HG03571 (cell line): Measurements from ENCODE around the gene BBX.

Source experiments
- ATAC-seq: cut with Tn5 transposase; IDR thresholded peaks from one replicate; pipeline ENCODE4 v1.9.1; 2021; ENCODE audit not compliant: unreplicated experiment

BBX gene

DNA sequence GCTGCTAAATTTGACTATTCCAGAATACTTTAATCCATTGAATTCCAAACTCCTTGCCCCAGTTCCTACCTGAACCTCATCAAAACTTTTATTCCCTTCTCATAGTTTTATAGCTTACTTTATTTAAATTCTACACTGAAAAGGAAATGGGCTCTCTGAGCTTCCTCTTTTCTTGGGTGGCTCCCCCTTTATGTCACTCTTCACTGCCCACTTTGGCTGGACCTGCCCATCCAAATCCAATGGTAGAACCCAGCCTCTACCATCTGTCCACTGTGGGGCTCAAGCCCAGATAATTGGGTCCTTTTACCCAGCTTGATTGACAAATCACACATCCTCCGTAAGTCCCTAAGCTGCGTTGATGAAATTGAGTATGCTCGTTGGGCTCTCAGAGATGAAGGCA, 216.5 kb downstream of the BBX start:
- ATAC-seq: no peak

DNA sequence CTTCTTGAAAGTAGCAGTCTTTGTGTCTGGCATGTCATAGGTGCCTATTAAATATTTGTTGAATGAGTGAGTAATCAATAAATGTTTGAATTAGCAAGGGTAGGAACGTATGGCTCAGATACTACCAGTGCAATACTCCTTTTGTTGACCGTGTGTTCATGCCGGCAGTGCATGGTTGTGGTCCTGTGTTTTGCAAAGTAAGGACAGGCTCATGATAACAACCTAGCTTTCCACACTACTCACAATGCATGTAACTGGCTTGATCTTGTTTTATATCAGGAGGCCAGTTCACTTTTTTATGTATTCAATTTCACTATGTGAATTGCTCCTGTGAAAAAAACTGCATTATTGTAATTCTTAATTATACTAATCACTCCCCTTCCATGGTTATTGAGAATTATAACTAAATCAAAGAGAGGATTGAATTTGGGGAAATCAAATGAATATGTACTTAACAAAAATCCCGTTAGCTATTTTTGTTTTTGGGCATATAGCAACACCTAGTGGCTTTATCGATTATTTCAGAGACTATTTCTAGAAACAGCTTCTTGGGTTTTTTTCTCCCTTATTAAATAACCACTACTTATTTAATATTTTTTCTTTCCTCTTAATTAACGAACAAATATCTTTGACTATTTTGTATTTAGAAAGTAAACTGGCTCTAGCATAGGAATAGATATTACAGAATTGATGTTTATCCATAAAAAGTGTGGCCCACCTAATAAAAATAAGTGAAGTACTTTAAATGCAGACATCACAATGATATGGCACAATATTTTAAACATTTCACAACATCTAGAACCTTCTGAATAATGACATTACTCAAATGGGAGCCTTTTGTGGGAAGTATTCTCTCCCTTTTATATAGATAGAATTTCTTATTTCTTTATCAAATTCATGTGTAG, 218.5 kb downstream of the BBX start:
- no peak for ATAC-seq

DNA sequence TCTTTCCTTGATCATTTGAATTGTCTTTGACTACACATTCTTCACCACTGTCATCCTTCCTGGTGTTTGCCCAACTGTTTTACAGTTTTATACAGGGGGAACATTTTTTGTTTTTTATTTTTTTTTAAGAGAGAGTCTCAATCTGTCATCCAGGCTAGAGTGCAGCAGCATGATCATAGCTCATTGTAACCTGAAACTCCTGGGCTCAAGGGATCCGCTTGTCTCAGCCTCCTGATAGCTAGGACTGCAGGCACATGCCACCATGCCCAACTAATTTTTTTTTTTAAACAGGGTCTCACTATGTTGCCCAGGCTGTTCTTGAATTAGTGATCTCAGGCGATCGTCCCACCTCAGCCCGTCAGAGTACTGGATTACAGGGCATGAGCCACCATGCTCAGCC, 222.6 kb downstream of the BBX start:
- no peak for ATAC-seq

DNA sequence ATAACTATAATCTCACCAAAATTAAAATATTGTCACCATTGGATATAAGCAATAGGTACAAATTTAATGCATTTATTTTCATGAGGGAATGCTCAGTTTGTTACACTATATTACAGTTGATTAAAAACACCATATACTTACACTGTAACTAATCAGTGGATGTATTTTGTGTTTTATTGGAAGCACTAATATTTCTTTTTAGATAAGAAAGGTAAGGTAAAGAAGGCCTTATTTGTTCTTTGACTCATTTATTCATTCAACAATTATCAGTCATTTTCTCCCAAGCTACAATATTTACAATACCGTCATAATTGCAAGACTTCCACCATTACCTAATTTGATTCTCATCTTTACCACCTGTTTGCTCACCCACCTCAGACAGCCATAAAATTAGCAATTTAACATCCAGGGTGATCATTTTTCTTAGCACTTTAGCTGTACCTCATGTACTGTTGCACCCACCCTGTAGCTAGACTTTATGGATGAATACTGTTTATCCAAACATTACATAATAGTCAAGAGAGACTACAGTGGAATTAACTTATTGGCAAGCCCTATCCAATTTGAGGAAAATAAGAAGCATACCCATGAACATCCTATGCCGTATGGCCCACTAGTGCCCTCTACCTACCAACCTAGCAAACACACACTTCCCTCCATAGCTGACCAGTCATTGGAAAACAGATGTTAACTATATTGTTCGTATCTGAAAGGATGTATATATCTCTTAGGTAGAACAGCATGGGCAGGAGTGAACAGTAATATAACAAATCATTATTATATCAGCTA, 229.6 kb downstream of the BBX start:
- no peak for ATAC-seq

- no peak for ATAC-seq
Observed at GRCh38 chr3:107753494-107753893, 230.7 kb downstream of the BBX start.

DNA sequence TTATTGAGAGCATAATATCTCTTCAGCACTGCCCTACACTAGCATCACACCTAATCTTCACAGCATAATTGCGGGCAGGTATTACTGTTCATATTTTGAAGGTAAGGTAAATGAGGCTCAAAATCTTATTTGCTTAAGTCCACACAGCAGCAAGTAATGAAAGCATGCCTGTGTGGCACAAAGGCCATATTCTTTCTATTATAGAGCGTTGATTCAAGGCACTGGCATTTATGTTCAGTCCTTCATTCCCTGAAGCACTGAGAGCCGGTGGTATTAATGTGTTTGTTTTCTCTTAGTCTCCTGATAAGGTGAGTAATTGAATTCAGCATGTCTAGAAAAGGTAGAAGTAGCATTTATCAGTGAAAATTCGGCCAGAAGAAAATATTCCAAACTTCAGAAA, 231.2 kb downstream of the BBX start:
- ATAC-seq: no peak

DNA sequence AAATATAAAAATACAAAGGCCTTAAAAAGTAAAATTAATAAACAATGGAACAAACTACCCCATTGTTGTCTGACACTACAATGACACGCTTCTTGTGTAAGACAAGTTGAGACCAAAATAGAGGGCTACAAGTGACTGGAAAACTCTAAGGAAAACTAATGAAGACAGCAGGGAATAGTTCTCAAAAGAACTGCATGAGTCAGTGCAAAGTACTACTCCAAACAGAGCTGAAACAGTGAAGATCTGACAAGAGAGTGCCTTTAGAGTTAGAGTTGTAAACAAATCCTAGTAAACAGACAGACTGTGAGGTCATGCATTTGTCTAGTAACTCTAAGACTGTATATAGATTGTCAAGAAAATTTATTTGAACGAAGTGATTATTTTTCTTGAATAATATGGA, 233.9 kb downstream of the BBX start:
- ATAC-seq: no peak

DNA sequence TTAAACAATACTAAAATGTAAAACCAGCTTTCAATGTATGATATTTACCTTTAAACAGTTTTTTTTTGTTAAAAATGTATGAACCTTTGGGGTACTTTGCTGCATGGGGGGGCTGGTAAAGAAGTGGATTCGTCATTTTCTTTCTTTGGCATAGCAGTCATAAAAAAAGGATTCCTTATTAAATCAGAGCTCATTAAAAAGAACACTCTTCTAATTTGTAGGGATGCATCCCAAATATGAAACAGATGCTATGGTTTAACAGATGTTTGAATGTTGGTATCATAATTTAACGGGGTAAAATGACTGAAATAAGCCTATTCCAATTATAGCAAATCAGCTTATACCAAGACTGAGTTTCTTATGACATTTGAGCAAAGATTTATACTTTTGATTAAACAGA, 234.4 kb downstream of the BBX start:
- no peak for ATAC-seq

DNA sequence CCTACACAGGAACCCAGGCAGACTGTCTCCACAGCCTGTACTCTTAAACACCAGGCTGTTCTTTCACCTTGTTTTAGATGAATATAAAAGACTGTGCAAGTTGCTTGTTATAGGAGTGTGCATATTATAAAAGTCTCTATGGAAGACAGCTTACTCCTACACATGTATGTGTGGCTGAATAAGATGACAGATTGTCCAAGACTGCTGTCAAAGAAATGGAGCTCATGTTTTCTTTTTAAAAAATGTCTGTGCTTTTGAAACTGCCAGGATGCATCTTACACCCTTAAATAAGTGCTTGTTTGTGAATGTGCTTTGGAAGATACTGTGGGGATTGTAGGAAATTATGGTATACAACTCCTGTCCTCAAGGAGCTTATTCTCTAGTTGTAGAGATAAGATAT, 237.4 kb downstream of the BBX start:
- ATAC-seq: no peak

GRCh38 chr3:107761391-107761790, 238.6 kb downstream of the BBX start:
- ATAC-seq: no peak

GRCh38 chr3:107765524-107765923, 242.8 kb downstream of the BBX start:
- ATAC-seq: no peak

- ATAC-seq: no peak
Observed at GRCh38 chr3:107767897-107768605, 245.3 kb downstream of the BBX start.

GRCh38 chr3:107769882-107770281, 247.1 kb downstream of the BBX start:
- no peak for ATAC-seq

DNA sequence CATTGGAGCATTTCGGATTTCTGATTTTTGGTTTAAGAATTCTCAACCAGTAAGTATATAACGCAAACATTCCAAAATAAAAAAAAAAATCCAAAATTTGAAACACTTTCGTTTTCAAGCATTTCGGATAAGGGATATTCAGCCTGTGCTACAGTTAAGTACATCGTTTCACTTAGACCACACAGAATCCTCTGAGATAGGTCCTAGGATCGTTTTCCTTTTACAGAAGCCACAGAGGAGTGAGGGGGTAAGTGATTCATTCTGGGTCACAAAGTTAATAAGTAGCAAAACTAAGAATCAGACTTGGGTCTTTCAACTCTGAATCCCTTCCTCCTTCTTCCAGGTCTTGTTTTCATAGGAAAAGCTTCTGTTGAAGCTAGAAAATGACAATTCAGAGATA, 249.3 kb downstream of the BBX start:
- ATAC-seq: no peak

GRCh38 chr3:107775974-107776373, 253.2 kb downstream of the BBX start:
- ATAC-seq: no peak

GRCh38 chr3:107781253-107781652, 258.5 kb downstream of the BBX start:
- no peak for ATAC-seq

DNA sequence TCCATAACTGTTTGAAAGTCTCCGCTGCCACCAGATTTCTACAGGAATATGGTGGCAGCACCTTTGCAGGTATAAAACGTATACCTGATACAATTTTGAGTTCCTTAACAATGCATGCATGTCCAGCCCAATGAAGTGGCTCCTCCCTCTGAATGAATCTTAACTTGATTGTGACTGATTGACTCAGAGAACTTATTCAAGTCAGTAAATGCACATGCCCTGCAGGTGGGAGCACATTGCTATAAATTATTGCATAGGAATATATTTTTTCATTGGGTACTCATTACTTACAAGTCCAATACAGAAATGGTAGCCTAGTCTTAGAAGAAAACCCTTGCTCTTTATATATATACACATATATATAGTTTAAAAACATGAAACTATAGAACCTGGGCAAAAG, 259.3 kb downstream of the BBX start:
- ATAC-seq: no peak

DNA sequence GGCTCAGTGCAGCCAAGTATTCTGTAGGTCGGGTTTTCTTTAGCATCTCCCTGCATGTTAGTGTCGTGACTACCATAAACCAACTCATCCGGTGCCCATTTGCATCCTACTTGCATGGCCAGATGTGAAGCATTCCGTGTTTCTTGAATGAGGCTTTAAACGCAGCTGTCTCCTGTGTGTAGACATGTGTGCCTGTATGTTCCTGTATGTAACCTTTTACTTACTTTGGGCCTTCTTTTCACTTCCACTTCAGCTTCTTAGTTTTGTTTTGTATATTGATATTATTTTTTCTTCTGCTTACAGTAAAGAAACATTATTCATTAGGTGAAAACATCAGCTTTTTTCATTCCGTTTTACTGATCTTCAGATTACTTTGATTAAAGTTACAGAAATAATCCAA, 267.9 kb downstream of the BBX start:
- ATAC-seq: no peak

- no peak for ATAC-seq
Observed at GRCh38 chr3:107791027-107791426, 268.3 kb downstream of the BBX start.

GRCh38 chr3:107791450-107791849, 268.7 kb downstream of the BBX start:
- no peak for ATAC-seq

- ATAC-seq: no peak
Observed at GRCh38 chr3:107794664-107795443, 272.1 kb downstream of the BBX start.
